Prostate gland (tissue), 2 donors: ENCODE measurements around the gene SERPINB13.

Experiments used
- POLR2A ChIP-seq: fragments of 450-650 bp; IDR thresholded peaks from one replicate; pipeline ENCODE4 v1.6.1; 2016; ENCODE audit warnings: antibody characterized with exemption, mild to moderate bottlenecking
- TF ChIP-seq, protein P1 (sequence below), 4 experiments: fragments of 200-600 bp in 2 of 4; fragments of 450-650 bp in 2 of 4; sonication (generic) in 2 of 4; IDR thresholded peaks; 1 replicate in 3 of 4; 2 replicates in 1 of 4; pipeline ENCODE4 v1.5.1; 2016 to 2019; ENCODE audit warnings: antibody characterized with exemption in 4 of 4, mild to moderate bottlenecking in 2 of 4, moderate library complexity in 2 of 4

DNA sequence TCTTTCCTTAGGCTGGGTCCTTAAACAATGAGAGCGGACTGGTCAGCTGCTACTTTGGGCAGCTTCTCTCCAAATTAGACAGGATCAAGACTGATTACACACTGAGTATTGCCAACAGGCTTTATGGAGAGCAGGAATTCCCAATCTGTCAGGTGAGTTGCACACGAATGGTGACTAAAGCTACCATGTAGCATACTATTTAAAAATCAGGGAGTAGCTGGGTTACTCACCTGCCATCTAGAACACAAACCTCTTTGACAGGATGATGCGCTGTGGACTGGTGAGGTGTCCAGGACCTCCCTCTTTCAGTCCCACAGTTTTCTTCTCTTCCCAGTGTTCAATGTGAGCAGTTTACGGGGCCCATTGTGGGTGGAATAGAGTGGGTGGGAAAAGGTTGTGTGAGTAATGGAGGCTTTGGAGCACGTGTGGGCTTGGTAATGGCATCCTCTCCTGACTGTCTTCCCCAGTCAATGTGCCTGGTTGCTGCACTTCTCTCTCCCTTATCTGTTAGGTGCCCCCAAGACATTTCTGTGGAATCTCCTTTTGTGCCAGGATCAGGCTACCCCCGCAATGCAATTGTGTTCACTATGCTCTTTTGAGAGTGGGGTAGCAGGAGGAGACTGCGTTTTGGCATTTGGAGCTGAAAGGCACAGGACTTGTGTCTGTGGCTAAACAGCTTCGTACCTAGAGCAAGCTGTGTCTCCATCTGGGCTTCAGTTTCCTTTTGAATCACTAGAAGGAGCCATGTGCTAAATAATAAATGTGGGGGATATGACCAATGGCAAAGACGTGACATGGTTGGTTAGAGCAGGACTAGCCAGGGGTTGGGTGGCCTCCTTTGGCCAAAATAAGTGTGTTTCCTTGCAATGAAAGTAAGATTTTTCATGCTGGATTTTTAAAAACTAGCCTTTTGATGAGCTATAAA lies 27.3 kb upstream of the SERPINB13 start:
- TF ChIP-seq POLR2A = no peak
- TF ChIP-seq, protein P1, sequence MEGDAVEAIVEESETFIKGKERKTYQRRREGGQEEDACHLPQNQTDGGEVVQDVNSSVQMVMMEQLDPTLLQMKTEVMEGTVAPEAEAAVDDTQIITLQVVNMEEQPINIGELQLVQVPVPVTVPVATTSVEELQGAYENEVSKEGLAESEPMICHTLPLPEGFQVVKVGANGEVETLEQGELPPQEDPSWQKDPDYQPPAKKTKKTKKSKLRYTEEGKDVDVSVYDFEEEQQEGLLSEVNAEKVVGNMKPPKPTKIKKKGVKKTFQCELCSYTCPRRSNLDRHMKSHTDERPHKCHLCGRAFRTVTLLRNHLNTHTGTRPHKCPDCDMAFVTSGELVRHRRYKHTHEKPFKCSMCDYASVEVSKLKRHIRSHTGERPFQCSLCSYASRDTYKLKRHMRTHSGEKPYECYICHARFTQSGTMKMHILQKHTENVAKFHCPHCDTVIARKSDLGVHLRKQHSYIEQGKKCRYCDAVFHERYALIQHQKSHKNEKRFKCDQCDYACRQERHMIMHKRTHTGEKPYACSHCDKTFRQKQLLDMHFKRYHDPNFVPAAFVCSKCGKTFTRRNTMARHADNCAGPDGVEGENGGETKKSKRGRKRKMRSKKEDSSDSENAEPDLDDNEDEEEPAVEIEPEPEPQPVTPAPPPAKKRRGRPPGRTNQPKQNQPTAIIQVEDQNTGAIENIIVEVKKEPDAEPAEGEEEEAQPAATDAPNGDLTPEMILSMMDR (IDR thresholded peaks at IDR 0.05) = no peak
